NB4 (cell line): ENCODE results near the gene TNS2.

ENCODE experiments used
- CTCF ChIP-seq: IDR thresholded peaks from one replicate; pipeline ENCODE4 v1.5.1; 2012; ENCODE audit warnings: low read depth, low read length
- MAX ChIP-seq: IDR thresholded peaks from 2 replicates; pipeline ENCODE4 v1.6.1; 2011; ENCODE audit warnings: low read depth, low read length
- MYC ChIP-seq: IDR thresholded peaks from 2 replicates; pipeline ENCODE4 v1.6.1; 2011; ENCODE audit warnings: low read depth, low read length
- POLR2A ChIP-seq: IDR thresholded peaks from 2 replicates; pipeline ENCODE4 v1.6.1; 2011; ENCODE audit warnings: mild to moderate bottlenecking; ENCODE audit not compliant: insufficient read length; ENCODE audit errors: extremely low read depth

GRCh38 chr12:53010955-53011354 is 38.9 kb upstream of the TNS2 start:
- no peak for TF ChIP-seq CTCF
- no peak for TF ChIP-seq POLR2A
- no peak for TF ChIP-seq MAX
- TF ChIP-seq MYC, result no peak
